Kasumi-1 (cell line): ENCODE measurements around the gene NFIA.
"Not testable (repeated sequence)": the region's sequence is repeated elsewhere in the genome, so short reads cannot be mapped to it uniquely, and the experiment has no call there.

Experiments used
- DNase-seq, 2 experiments: peaks; one replicate each; lab custom pipeline; 2025; lab: John Stamatoyannopoulos, UW

NFIA gene

GRCh38 chr1:61102041-61102440 is 19.7 kb downstream of the NFIA start:
- no peak for DNase-seq

- DNase-seq: no peak
Observed at GRCh38 chr1:61102621-61103020, 20.3 kb downstream of the NFIA start.

- DNase-seq: no peak
Observed at GRCh38 chr1:61104220-61104671, 21.9 kb downstream of the NFIA start.

GRCh38 chr1:61107638-61108037 is 25.3 kb downstream of the NFIA start:
- no peak for DNase-seq

- DNase-seq: no peak
Observed at GRCh38 chr1:61109158-61109557, 26.8 kb downstream of the NFIA start.

GRCh38 chr1:61109910-61110309 is 27.5 kb downstream of the NFIA start:
- DNase-seq: no peak

GRCh38 chr1:61110554-61110953 is 28.2 kb downstream of the NFIA start:
- no peak for DNase-seq

GRCh38 chr1:61111084-61112004 is 29.0 kb downstream of the NFIA start:
- DNase-seq: no peak

- no peak for DNase-seq
Observed at GRCh38 chr1:61114178-61114870, 32.0 kb downstream of the NFIA start.

- no peak for DNase-seq
Observed at GRCh38 chr1:61115436-61115835, 33.1 kb downstream of the NFIA start.

- DNase-seq: no peak
Observed at GRCh38 chr1:61116421-61116820, 34.1 kb downstream of the NFIA start.

GRCh38 chr1:61117283-61117682 is 34.9 kb downstream of the NFIA start:
- DNase-seq: no peak

GRCh38 chr1:61119085-61119484 is 36.7 kb downstream of the NFIA start:
- no peak for DNase-seq

GRCh38 chr1:61120246-61120840 is 38.0 kb downstream of the NFIA start:
- no peak for DNase-seq

GRCh38 chr1:61120998-61121397 is 38.6 kb downstream of the NFIA start:
- no peak for DNase-seq

GRCh38 chr1:61121631-61122030 is 39.3 kb downstream of the NFIA start:
- DNase-seq: no peak

- no peak for DNase-seq
Observed at GRCh38 chr1:61122389-61122788, 40.0 kb downstream of the NFIA start.

- DNase-seq: no peak
Observed at GRCh38 chr1:61123326-61123725, 41.0 kb downstream of the NFIA start.

GRCh38 chr1:61124078-61124477 is 41.7 kb downstream of the NFIA start:
- no peak for DNase-seq

- no peak for DNase-seq
Observed at GRCh38 chr1:61124696-61125095, 42.3 kb downstream of the NFIA start.

GRCh38 chr1:61125263-61125662 is 42.9 kb downstream of the NFIA start:
- no peak for DNase-seq

- no peak for DNase-seq
Observed at GRCh38 chr1:61125895-61126294, 43.5 kb downstream of the NFIA start.

GRCh38 chr1:61126843-61127242 is 44.5 kb downstream of the NFIA start:
- not testable (repeated sequence) for DNase-seq
